M059J (cell line): ENCODE results near the gene IMMT. TPM values are rescaled to one million over a fixed set of nuclear protein-coding genes. Genes with fewer than 3 reads are reported as not detected.
"Not testable (repeated sequence)": the region's sequence is repeated elsewhere in the genome, so short reads cannot be mapped to it uniquely, and the experiment has no call there.

Source experiments
- DNase-seq: peaks from one replicate; pipeline ENCODE4 v3.0.0-alpha.2; 2012; ENCODE audit warnings: low read depth
- total RNA-seq: library from RNA; depleted of rRNA; stranded (reverse); fragments of >200 nt; shearing (Covaris generic); gene quantifications from 2 replicates; pipeline ENCODE4 v1.2.3, GENCODE V29; 2014

The IMMT gene
- total RNA-seq, 1 experiment from 2014 or later: 68.6 TPM

GRCh38 chr2:86201671-86202335 is 6.5 kb upstream of the IMMT start:
- no peak for DNase-seq

GRCh38 chr2:86200564-86200963 is 5.3 kb upstream of the IMMT start:
- not testable (repeated sequence) for DNase-seq

GRCh38 chr2:86199834-86200177 is 4.5 kb upstream of the IMMT start:
- no peak for DNase-seq

DNA sequence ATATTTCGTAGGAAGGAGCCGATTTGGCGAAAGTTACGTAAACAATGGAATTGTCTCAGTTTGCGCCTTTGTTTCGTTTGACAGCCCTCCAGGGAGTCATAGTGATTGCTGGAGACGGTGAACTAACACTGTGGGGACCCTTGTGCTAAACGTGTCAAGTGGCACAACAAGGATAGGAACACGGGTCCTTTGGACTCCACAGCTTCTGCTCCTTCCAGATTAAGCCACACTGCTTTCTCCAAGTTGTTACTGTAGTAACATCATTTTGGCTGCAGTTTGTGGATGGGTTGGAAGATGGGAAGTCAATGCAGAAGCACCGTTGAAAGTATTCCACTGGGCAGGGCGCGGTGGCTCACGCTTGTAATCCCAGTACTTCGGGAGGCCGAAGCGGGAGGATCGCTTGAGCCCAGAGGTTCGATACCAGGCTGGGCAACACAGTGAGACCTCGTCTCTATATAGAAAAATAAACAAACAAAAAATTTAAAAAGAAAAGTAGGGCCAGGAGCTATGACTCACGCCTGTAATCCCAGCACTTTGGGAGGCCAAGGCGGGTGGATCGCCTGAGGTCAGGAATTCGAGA is 636 bp upstream of the IMMT start:
- peak; percentile 11 for DNase-seq

DNA sequence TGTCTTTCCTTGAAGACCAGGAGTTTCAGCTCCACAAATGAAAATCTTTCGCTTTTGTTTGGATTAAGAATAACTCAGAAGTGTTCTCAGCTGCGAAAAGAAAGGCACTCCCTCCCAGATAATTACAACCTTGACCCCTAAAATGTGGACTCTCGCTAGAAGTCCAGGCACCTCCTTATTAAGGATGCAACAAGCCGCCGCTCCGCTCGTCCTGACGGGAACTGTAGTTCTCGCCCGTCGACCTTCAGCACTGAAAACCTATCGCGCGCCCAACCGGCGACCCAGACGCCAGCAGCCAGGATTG is 559 bp downstream of the IMMT start:
- no peak for DNase-seq

GRCh38 chr2:86193901-86194567 is 1.2 kb downstream of the IMMT start:
- no peak for DNase-seq

DNA sequence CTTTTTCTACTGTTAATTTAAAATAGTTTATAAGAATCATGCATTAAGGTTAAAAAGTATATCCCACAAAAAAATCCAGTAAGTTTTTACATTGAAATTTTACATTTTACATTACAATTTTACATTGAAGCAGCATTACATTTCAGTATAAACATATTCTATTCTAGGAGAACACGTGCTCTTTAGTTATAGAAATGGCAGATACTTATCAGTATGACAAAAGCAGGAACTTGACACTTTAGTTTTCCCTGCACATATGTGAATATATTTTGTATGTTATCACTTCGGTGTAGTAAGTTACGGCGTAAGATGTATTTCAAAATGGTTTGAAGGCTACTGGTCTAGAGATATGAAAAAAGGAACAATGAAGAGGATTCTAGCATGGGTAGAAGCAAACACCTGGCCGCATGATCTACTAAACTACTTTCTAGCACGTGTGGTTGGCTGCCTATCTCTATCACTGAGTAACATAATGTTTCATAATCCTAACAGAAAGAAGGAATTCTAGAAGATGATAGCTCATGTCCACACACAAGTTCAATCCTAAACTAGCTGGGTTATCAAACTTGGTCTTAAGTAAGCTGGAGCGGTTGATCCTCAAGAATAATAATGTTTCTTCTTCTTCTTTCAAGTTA is 5.4 kb downstream of the IMMT start:
- no peak for DNase-seq

- DNase-seq: no peak
Measured at GRCh38 chr2:86186431-86186830, 8.8 kb downstream of the IMMT start.

DNA sequence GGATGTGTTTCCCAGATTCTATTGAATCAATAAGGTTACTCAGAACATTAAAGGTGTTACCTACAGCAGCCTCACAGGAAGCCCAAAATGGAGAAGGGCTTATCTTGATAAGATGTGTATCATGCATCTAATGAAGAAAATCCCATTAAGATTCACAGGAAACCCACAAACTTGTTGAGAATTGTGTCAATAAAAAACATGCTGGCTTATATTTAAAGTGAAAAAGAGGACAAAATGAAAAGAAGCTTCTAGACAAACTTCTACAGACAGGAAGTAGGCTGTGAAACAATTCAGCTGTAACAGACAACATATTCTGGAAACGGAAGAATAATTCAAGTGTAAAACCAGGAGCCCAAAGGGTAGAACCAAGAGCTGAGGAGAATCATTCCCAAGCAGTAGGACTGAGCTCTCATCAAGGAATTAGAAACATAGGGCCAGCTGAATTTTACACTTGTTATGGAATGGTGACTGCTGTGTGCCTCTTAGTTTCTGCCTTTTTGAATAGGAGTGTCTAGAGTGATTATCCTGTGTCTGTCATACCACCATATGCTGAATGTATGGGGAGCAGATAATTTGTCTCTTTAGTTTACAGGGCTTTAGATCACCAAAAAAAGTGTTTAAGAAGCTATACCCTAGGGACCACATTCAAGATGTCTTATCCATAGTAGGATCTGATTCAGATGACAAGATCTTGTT is 9.6 kb downstream of the IMMT start:
- DNase-seq: no peak

DNA sequence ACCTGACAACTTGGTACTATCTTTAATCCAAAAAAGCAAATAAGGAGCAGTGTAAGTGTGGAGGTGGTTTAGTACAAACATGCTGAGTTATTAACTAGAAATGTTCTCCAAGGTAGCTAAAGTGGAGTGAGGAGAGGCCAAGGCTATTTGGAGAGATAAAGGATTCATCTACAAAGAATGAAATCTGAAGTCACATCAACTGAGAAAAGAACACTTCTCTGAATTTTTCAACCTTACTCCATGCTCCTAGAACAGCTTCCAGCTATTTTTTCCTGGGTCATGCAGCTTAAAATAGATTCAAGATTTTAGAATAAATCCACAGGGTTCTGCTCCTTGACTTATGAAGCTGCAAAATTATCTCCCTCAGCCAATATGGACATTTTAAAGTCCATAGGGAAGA is 18.7 kb downstream of the IMMT start:
- no peak for DNase-seq

DNA sequence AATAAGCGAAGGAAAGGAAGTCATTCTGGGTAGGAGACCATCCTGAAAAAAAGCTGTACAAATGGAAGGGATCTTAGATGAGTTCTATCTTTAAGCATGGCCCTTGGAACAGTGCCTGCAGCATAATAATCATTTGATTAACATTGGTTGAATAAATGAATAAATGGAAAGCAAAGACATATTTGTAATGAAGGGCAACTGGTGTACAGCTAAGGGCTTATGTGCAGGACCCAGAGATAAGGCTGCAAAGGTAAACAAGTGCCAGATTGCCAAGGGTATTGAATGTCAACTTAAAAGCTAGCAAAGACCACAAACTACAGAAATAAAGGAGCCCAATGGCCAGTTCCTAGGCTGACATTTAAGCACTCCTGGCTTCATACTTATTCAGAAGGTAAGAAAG is 19.4 kb downstream of the IMMT start:
- DNase-seq: no peak

DNA sequence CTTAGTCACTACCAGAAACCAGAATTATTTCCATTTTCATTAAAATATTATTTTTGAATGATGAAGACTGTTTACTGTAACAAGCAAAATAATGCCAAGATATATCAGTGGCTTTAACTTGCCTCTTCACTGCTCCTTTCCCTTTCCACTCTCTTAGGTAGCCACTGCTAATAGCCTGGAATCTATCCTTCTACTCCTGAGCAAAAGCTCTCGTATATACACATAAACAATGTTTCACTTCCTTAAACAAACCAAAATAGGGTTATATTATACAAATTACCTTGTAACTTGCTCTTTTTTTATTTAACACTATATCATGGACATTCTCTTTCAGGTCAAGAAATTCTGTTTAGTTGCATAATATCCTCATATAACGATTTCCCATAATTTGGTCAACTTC is 20.8 kb downstream of the IMMT start:
- DNase-seq: no peak

DNA sequence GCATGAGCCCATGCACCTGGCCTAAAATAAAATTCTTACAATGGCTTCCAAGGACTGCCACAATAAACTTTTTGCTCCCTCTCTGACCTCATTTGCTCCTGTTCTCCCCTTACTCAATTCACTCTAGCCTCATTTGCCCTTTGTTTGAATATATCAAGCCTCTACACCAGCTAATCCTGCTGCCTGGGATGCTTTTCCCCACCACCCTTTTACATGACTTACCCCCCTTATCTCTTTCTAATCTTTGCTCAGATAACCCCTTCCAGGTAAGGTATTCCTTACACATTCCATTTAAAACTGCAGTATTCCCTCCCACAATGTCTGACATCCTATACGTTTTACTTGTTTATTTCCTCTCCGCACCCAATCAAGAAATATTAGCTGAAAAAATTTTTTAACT is 22.7 kb downstream of the IMMT start:
- DNase-seq: no peak

DNA sequence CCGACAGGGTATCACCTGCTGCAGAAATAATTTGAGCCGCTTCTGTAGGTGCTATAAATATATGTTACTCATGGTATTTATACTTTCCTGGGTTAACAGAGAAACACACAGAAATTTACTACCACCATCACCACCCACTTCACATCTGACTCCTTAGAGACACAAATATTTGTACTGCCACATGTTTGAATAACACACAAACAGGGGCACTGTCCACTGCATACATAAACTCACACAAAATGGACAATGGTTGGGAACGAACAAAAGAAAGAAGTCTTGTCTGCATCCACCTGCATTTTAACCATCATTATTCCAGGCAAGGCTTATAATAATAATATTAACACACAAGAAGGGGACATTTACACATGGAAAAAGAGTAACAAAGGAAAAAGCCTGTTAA is 24.0 kb downstream of the IMMT start:
- DNase-seq: no peak

- DNase-seq: no peak
Measured at GRCh38 chr2:86170449-86170848, 24.8 kb downstream of the IMMT start.

DNA sequence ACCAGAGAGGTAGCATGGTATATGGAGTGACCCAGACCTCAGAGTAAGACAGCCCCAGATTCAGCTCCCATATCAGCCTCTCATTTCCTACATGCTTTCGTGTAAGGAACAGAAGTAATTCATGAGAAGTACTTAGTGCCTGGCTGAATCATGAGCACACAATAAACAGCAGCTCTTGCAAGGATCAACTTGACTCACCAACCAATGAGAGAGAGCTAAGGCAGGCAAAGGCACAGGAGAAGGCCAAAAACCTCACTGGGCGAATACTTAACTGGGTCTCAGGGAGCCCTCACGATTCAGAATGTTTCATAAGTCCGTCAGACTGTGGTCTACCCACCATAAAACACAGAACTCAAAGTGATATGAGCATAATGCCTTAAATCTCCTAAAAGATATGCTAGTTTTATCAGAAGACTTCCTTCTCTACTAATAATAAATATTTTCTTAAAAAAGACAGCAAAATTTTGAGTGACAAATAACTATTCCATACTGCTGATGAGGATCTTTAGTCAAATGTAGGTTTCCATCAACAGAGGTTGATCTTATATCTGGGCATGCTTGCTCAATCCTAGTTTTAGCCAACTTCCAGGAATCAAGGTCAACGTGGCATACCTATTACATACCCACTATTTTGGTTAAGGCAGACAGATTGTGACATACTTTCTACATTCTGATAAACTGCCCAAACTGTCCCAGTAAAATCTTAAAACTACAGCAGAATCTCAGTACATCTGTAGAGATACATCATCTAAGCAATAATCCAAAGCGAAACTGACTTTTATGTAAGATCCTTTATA is 34.9 kb downstream of the IMMT start:
- DNase-seq: no peak

- no peak for DNase-seq
Measured at GRCh38 chr2:86158286-86158685, 37.0 kb downstream of the IMMT start.

DNA sequence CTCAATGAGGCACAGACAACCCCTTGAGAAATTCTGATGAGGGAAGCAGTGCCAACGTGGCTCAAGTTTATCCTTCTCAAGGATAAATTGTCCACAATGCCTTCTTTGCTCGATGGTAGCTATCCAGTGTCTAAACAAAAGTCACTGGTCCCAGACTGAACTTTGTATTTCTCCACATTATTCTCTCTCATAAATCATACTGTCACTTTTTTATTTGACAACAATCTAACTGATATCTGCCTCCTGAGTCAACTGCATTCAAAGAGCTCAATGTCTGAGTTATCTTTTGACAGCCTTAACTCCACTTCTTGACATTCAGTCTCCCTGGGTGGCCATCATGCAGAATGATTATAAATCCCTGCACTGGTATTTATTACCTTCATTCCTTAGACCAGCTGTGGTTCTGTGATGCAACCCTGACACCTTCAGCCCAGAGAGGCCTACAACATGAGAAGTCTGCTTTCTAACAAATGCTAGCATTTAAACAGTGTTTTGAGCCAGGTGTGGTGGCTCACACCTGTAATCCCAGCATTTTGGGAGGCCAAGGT is 38.2 kb downstream of the IMMT start:
- DNase-seq: no peak

- DNase-seq: no peak
Measured at GRCh38 chr2:86150502-86150901, 44.8 kb downstream of the IMMT start.

- DNase-seq: no peak
Measured at GRCh38 chr2:86147793-86148192, 47.5 kb downstream of the IMMT start.

GRCh38 chr2:86143926-86144685 is 51.2 kb downstream of the IMMT start:
- no peak for DNase-seq
